ENCODE measurements around the gene PLCB2. TPM values are rescaled to one million over a fixed set of nuclear protein-coding genes. Genes with fewer than 3 reads are reported as not detected.

PLCB2 gene
- total RNA-seq, 4 donors from 2014 or later = 1.5 to 13.5 (median 8.8) TPM

- Histone ChIP-seq H3K4me1 (peaks cover 0 to 22% (median 14%) of the 10 kb centered on the region in 3 donors), H3K9me3 (no peaks in the 10 kb centered on the region), H3K36me3 (no peaks in the 10 kb centered on the region), H3K4me3 (no peak overlapping the region), H3K27ac (no peak overlapping the region), H3K27me3 (peaks cover 32% of the 10 kb centered on the region)
- WGBS, 2 donors (ENCODE audit: low coverage in 1 of 2) = no CpG with 5 or more reads among the region's 4 CpGs
- TF ChIP-seq EP300 (IDR thresholded peaks at IDR 0.05) (no peak), POLR2A (IDR thresholded peaks at IDR 0.05) (no peak), POLR2AphosphoS5 (IDR thresholded peaks at IDR 0.05) (no peak), CTCF (IDR thresholded peaks at IDR 0.05) (no peak)
- no peak for ATAC-seq
These were observed 19.8 kb downstream of the PLCB2 start for GRCh38 chr15:40287968-40288367.

GRCh38 chr15:40287505-40287904, 20.2 kb downstream of the PLCB2 start:
- 71% methylated on average over 1 of the region's 3 CpGs; no CpG with 5 or more reads in 1 of the 2 donors for WGBS, 2 donors (ENCODE audit: low coverage in 1 of 2)
- peaks cover 0 to 27% (median 19%) of the 10 kb centered on the region in 3 donors for H3K4me1 ChIP-seq
- peaks cover 36% of the 10 kb centered on the region for H3K27me3 ChIP-seq
- no peaks in the 10 kb centered on the region for H3K9me3 ChIP-seq
- no peak overlapping the region for H3K4me3 ChIP-seq
- TF ChIP-seq EP300 (IDR thresholded peaks at IDR 0.05) (no peak), CTCF (IDR thresholded peaks at IDR 0.05) (no peak)
- H3K27ac ChIP-seq = no peak overlapping the region
- no peak for ATAC-seq
- H3K36me3 ChIP-seq = no peaks in the 10 kb centered on the region

- no peak overlapping the region for H3K4me3 ChIP-seq
- WGBS, 2 donors (ENCODE audit: low coverage in 1 of 2) = no CpG with 5 or more reads among the region's 7 CpGs
- H3K4me1 ChIP-seq = peaks cover 0 to 33% (median 23%) of the 10 kb centered on the region in 3 donors
- TF ChIP-seq POLR2A (IDR thresholded peaks at IDR 0.05) (no peak), EP300 (IDR thresholded peaks at IDR 0.05) (no peak)
- H3K27ac ChIP-seq = no peak overlapping the region
- no peaks in the 10 kb centered on the region for H3K9me3 ChIP-seq
- ATAC-seq = no peak
- peaks cover 44% of the 10 kb centered on the region for H3K27me3 ChIP-seq
- no peaks in the 10 kb centered on the region for H3K36me3 ChIP-seq
These were observed 20.9 kb downstream of the PLCB2 start for GRCh38 chr15:40286794-40287193.

GRCh38 chr15:40286061-40286532, 21.6 kb downstream of the PLCB2 start:
- Histone ChIP-seq H3K4me1 (peaks cover 0 to 33% (median 21%) of the 10 kb centered on the region in 3 donors), H3K27me3 (peaks cover 51% of the 10 kb centered on the region), H3K4me3 (no peak overlapping the region), H3K27ac (no peak overlapping the region), H3K9me3 (no peaks in the 10 kb centered on the region), H3K36me3 (no peaks in the 10 kb centered on the region)
- no peak for ATAC-seq
- 80% methylated on average over 1 to 4 of the region's 7 CpGs for WGBS, 2 donors (ENCODE audit: low coverage in 1 of 2)
- TF ChIP-seq CTCF (IDR thresholded peaks at IDR 0.05) (no peak), EP300 (IDR thresholded peaks at IDR 0.05) (no peak), POLR2A (IDR thresholded peaks at IDR 0.05) (no peak), POLR2AphosphoS5 (IDR thresholded peaks at IDR 0.05) (no peak)

GRCh38 chr15:40285554-40286011, 22.2 kb downstream of the PLCB2 start:
- H3K27me3 ChIP-seq = peaks cover 56% of the 10 kb centered on the region
- peaks cover 0 to 28% (median 17%) of the 10 kb centered on the region in 3 donors for H3K4me1 ChIP-seq
- no peaks in the 10 kb centered on the region for H3K9me3 ChIP-seq
- whole genome bisulfite sequencing, 2 donors (ENCODE audit: low coverage in 1 of 2) = no CpG with 5 or more reads among the region's 1 CpG
- TF ChIP-seq EP300 (IDR thresholded peaks at IDR 0.05) (no peak), POLR2AphosphoS5 (IDR thresholded peaks at IDR 0.05) (no peak), POLR2A (IDR thresholded peaks at IDR 0.05) (no peak), CTCF (IDR thresholded peaks at IDR 0.05) (no peak)
- no peak overlapping the region for H3K27ac ChIP-seq
- H3K36me3 ChIP-seq = no peaks in the 10 kb centered on the region
- ATAC-seq = no peak
- H3K4me3 ChIP-seq = no peak overlapping the region

Data from gastroesophageal sphincter (tissue), 4 donors.